Amniotic stem cell (primary cell): ENCODE results near the gene RPS21.
"Not testable (repeated sequence)": the region's sequence is repeated elsewhere in the genome, so short reads cannot be mapped to it uniquely, and the experiment has no call there.

Experiments
- DNase-seq: peaks from one replicate; lab custom pipeline; 2025; lab: John Stamatoyannopoulos, UW

RPS21 gene

GRCh38 chr20:62365814-62366369, 21.0 kb upstream of the RPS21 start:
- DNase-seq: no peak

- no peak for DNase-seq
Measured at GRCh38 chr20:62366370-62367135, 20.4 kb upstream of the RPS21 start.

- no peak for DNase-seq
Measured at GRCh38 chr20:62367136-62367632, 19.7 kb upstream of the RPS21 start, which contains the start of gene LAMA5. Gene LAMA5, minus strand, starts transcription at chr20:62367312. Its CDS starts 67 bp downstream, at chr20:62367245.

- no peak for DNase-seq
Measured at GRCh38 chr20:62367633-62368391, 19.1 kb upstream of the RPS21 start.

DNA sequence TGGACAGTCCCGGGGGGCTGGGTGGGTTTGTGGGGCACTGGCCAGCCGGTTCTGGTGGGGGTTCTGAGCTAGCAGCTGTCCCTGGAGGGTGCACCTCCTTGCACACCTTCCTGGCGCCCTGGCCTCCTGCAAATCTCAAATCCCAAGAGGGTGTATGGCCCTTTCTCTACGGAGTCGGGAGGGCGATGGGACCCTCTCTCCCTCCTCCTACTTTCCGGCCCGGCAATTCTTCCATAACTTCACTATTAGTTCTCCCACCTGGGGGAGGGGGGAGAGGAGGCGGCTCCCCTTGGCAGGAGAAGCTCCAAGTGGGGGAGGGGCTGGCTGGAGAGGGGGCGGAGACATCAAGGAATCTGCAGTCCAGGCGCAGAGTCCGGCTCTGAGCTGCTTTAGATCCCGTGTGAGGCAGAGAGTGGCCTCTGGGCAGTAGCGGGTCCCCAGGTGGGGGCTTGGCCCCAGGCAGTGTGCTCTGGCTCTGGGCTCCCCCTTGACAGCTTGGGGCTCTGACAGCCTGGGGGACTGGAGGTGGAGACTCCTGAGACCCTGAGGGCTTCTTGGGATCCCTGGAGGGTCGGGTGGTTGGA, 18.4 kb upstream of the RPS21 start:
- DNase-seq: no peak

DNA sequence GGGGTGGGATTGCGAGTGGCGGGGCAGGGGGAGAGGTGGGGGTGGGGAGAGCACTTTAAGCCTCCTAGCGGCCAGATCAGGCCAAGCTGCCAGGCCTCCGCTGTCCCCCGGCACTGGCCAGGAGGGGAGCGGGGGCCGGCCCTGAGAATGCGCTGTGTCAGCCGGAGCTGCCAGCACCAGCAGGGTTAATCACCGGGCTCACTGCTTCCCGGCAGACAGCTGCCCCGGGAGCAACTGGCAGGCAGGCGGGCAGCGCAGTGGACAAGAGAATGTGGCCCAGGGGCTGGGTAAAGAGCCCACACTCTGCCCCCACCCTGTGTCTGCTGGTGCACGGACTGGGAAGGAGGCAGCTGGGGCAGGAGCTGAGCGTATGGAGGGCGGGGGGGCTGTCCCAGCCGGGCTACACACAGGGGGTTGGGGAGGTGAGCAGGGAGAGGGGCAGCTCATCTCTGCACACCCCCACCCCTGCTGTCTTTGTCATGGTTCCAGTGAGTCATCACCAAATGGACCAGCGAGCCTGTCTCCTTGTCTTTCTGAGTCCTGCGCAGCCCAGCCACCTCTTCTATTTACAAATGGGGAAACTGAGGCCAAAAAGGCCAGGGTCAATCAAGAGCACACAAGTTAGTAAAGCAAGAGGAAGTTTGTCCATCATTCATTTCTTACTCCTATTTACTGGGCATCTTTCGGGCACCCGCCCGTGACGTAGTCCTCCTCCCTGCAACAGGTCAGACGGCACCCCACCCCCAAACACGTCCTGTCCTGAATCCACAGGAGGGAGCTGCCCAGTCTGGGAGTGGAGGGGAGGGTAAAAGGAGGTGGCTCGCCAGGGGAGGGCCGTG, 17.7 kb upstream of the RPS21 start:
- DNase-seq: no peak

GRCh38 chr20:62369815-62370114, 17.1 kb upstream of the RPS21 start:
- no peak for DNase-seq

GRCh38 chr20:62370115-62370806, 16.6 kb upstream of the RPS21 start:
- DNase-seq: no peak

GRCh38 chr20:62370807-62371587, 15.9 kb upstream of the RPS21 start:
- no peak for DNase-seq

GRCh38 chr20:62371588-62372041, 15.3 kb upstream of the RPS21 start:
- DNase-seq: no peak

- DNase-seq: no peak
Measured at GRCh38 chr20:62372042-62372993, 14.6 kb upstream of the RPS21 start.

DNA sequence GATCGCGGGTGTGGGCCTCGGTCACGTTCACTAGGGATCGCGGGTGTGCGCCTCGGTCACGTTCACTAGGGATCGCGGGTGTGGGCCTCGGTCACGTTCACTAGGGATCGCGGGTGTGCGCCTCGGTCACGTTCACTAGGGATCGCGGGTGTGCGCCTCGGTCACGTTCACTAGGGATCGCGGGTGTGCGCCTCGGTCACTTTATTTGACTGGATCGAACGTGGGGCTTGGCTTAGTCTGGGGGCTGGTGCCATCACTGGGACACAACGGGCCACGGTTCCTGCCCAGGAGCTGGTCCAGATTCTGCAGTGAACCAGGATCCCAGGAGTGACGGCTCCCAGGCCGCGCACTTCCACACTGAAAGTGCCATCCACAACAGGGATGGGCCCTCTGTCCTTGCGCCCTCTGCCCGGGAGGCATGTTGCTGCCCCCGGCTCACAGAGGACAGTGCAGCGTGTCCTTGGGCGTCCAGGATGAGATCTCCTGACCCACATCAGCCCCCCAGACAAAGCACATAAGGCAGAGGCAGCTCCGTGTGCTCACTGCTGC, 13.2 kb upstream of the RPS21 start:
- not testable (repeated sequence) for DNase-seq

- no peak for DNase-seq
Measured at GRCh38 chr20:62374331-62375152, 12.4 kb upstream of the RPS21 start.

GRCh38 chr20:62376112-62377063, 10.5 kb upstream of the RPS21 start:
- DNase-seq: no peak

DNA sequence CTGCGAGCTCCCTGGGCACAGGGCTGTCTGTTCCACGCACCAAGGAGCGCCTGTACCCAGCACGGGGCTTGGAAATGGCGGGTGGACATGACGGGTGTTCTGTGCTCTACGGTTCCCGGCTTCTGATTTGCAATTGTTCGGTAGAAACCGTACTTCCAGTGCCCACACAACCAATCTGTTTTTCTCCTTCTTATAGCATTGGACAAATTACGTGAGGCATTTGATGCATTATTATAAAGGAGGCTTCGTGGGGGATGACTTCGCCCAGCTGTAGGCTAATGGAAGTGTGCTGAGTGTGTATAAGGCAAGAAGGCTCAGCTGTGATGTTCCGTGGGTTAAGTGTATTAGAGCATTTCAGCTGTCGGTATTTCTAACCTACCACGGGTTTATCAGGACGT, 9.8 kb upstream of the RPS21 start:
- DNase-seq: no peak

DNA sequence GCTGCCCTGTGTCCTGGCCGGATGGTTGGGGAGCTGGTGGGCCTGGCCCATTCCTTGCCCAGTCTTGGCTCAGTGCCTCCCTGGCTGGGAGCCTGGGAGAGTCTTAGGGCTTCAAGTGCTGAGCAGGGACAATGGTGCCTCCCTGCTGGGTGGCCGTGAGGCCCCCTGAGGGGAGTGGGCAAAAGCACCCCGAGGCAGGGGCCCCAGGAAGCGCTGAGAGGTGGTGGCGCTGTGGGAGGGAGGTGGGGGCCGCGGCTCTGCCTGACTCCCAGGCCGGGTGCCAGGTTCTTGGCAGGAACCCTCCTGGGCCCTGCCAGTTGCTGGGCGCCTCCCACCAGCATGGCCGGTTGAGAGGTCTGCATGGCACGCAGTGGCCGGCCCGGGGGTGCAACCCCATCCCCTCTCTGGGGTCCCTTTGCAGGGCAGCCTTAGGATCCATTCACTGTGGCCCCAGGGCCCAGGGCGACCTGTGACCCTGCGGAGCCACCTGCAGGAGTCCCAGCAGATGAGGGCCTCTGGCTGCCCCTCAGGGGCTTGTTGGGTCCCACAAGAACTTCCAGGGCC, 9.2 kb upstream of the RPS21 start:
- no peak for DNase-seq
